HG03439 (cell line): Measurements from ENCODE around the gene RAC2.

ENCODE experiments used
- ATAC-seq: cut with Tn5 transposase; IDR thresholded peaks from one replicate; pipeline ENCODE4 v1.9.1; 2021; ENCODE audit warnings: mild to moderate bottlenecking, moderate library complexity; ENCODE audit not compliant: unreplicated experiment

Gene RAC2

GRCh38 chr22:37193629-37194191, 50.4 kb downstream of the RAC2 start:
- no peak for ATAC-seq

GRCh38 chr22:37192741-37193140, 51.3 kb downstream of the RAC2 start:
- ATAC-seq: no peak

DNA sequence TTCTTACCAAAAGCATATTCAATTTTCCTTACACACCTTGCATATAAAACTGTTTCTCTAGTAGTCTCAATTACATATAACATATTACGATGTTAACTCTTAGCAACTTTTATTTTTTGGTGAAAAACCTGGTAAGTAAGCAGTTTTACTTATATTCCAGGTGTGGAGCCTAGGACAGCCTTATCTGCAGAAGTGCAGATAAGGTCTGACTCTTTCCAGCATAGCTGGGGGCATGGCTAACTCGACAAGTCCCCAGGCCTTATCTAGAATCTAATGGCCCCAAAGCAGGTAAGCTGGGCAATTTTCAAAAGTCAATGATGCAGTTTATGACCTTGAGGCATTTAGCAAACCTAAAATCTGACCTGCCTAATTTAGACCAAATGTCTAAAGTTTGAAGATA, 51.9 kb downstream of the RAC2 start:
- ATAC-seq: no peak

- no peak for ATAC-seq
Observed at GRCh38 chr22:37190262-37190780, 53.7 kb downstream of the RAC2 start.

DNA sequence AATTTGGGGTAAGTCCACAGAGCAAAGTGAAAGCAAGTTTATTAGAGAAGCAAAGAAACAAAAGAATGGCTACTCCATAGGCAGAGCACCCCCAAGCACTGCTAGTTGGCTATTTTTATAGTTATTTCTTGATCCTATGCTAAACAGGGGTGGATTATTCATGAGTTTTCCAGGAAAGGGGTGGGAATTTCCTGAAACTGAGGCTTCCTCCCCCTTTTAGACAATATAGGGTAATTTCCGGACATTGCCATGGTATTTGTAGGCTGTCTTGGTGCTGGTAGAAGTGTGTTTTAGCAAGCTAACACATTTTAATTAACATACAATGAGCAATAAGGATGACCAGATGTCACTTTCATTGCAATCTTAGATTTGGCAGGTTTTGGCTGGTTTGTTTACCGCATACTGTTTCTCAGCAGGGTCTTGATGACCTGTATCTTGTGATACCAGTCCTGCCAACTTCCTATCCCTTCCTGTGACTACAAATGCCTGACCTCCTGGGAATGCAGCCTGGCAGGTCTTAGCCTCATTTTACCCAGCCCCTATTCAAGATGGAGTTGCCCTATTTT, 55.1 kb downstream of the RAC2 start:
- ATAC-seq: no peak

GRCh38 chr22:37187891-37188761, 55.9 kb downstream of the RAC2 start, which contains the start of gene C1QTNF6:
Gene C1QTNF6 (minus strand): TSS chr22:37188247. CDS start chr22:37188213, 34 bp downstream.
- ATAC-seq: no peak

- no peak for ATAC-seq
Observed at GRCh38 chr22:37187552-37187890, 56.5 kb downstream of the RAC2 start.

DNA sequence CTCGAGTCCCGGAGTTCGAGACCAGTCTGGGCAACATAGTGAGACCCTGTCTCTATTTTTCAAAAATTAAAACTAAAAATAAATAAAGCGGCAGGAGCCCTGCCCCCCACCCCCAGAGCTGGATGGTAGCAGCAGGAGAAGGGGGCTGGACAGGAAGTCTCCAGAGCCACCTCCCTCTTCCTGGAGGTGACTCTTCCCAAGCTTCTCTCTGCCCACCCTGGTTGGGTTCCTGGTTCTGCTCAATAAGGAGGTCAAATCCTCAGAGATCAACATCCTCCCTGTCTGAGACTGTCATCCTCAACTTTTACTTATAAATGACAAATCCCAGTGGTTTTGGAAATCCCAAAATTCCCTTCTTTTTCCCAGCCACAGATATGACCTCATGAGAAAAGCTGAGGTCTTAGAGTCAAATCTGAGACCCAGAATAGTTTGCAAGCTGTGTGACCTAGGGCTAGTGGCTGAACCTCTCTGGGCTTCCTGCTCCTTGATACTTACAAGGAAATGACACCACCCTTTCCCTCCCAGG, 57.0 kb downstream of the RAC2 start:
- no peak for ATAC-seq

- ATAC-seq: no peak
Observed at GRCh38 chr22:37186228-37186996, 57.7 kb downstream of the RAC2 start.

DNA sequence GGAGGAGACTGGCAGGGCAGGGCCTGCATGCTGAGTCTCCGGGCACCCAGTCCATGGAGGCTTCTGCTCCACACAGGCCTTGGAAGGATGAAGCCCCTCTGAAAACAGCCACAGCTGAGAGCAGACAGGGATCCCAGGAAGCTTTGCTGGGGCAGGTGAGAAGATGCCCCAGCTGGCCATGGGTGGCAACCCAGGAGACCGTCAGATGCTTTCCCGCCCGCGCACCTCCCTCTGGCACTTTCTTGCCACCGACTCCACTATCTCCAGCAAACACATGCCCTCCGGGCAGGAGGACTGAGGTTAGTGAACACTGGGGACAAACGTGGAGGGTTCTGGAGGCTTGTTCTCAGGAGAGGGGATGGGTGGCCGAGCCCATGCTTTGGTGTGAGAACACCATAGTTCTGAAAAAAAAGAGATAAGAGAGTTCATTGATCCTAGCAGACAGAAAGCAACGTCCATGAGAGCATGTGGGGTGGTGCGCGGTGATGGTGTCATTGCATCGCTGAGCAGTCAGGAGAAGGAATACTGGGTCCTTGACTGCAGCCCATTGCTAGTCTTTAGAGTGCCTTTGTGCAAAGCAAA, 58.3 kb downstream of the RAC2 start:
- ATAC-seq: no peak

DNA sequence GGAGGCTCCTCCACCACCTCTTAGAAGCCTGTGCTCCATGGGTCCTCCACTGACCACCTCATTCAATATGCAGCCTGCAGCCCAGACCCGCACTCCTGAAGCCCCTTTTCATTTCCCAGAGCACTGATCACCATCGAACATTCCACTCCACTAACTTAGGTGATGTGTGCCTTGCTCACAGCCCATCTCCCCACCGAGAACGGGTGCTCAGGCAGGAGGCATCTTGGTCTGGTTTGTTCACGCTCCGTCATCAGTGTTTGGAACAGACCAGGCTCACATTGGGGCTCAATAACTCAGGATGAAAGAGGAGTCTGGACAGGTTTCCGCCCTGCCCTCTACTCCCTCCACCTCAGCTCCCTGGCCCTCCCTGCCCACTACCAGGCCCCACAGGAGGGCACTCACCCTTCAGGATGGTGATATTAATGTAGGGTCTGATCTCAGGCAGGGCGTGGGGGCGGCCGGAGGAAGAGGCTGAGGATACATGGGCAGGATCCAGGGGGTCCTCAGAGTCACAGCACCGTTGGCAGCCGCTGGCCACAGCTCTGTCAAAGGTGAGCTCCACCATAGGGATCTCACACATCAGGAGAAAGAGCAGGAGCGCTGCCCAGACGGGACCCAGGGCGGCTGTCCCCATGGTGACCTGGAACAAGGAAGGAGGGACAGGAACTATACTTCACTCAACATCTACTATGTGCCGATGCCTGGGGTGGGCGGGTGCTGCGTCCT, 59.1 kb downstream of the RAC2 start:
- no peak for ATAC-seq

DNA sequence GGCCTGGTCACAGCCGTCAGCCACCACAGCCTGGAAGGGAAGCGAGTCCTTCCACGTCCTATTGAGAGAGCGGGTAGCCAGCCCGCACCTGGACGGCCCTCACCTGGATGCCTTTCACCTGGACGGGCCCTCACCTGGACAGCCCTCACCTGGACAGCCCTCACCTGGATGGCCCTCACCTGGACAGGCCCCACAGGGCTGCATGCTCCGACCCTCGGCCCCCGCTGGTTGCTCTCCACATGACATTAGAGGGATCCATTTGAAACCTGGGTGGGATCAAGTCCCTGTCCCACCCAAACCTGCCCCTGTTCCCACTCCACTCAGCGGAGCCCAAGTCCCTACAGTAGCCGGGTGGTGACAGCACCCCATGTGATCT, 59.7 kb downstream of the RAC2 start:
- ATAC-seq: no peak

DNA sequence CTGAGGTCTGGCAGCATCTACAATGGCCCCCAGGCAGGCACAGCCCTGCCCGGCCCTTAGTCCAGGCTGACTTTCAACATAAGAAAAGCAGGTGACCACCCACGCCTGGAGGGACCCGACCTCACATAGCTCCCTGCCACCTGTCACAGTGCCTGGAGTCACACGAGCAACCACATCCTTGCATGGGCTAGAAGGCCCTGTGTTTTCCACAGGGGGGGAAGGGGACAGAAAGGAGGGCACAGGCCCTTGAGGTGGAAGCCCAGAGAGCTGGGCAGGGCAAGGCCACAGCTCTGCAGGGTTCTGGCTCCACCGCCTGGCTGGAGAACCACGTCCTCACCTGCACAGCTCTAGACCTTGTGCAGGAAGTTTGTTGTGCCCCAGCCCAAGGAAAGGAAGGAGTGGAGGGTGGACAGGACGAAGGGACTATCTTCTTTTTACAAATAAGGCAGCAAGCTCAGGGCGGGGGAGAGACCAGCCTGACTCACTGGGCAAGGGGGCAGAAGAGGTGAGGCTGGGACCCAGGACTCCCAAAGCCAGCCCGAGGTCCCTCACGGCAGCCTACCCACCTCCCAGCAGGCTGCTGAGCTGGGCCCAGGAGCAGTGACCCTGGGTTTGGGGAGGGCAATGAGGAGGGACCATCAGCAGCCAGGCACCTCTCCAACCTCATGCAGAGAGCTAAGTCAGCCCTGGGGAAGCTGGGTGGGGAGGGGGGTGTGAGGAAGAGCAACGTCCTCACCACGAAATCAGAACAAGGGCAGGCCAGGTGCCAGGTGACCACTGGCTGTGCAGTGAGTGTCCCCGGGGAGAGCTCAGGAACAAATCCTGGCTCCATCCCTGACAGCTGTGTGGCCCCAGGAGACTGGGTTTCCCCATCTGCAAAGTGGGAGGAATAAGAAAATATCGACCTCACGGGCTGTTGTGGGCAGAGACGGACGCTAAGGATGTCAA, 60.4 kb downstream of the RAC2 start:
- ATAC-seq: no peak

GRCh38 chr22:37182949-37183245, 61.2 kb downstream of the RAC2 start:
- no peak for ATAC-seq

DNA sequence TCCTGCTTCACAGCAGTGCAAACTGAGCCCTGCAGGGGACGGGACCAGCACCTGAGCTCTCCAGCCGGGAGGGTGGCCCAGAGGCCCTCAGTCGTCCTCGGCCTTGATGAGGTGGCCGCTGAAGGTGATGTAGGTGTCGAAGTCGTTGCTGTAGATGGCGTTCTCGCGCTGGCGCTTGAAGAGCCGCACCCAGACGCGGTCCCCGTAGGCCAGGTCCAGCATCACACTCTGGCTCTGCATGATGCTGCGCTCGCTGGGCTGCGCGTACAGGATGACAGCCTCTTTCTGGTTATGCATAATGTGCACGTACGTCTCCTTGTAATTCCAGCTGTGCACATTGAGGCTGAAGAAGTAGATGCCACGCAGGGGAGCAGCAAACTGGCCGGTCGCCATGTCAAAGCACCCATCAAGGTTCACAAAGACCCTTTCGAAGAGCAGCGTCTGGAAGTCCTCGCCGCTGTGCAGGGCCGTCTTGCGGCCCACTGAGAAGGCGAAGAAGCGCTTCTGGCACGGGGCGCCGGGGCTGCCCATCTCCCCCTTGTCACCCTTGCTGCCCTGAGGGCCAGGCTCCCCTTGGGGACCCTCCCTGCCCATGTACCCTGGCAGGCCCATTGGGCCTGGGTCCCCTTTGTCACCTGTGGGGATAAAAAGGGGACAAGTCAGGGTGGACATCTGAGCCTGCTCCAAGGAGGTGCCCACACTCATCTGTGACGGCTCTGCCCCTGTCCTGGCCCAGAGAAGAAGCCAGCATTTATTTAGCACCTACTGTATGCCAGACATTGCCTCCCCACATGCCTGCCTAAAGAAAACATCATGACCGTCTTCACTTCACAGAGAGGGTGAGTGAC, 61.7 kb downstream of the RAC2 start:
- ATAC-seq: no peak

DNA sequence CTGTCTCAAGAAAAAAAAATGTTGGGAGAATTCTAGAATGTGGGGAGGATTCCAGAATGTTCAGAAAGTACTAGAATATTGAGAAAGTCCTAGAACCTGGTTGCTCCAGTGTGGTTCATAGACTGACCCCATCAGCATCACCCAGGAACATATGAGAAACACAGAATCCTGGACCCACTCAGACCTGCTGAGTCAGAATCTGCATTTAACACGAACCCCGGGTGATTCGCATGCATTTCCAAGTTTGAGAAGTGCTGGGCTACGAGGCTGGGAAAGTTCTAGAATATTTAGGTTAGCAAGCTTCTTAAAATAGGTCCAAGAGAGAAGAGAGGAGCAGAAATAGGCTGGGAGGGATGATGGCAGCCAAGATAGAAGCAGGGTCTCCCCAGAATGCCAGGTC, 62.4 kb downstream of the RAC2 start:
- no peak for ATAC-seq

GRCh38 chr22:37180531-37181231, 63.4 kb downstream of the RAC2 start:
- no peak for ATAC-seq
